CD4-positive, alpha-beta T cell treated with Interleukin-1 beta for 1 hour (primary cell): ENCODE measurements around the gene KIR3DL3.
"Not testable (repeated sequence)": the region's sequence is repeated elsewhere in the genome, so short reads cannot be mapped to it uniquely, and the experiment has no call there.

Experiments
- DNase-seq, 2 donors: peaks; one replicate each; pipeline ENCODE4 v3.0.0-alpha.2; 2020 to 2022

Gene KIR3DL3

GRCh38 chr19:54738306-54738705 lies 14.1 kb downstream of the KIR3DL3 start, which contains the start of gene KIR2DL3:
Gene KIR2DL3, plus strand, starts transcription at chr19:54738513. Its CDS starts 33 bp downstream, at chr19:54738546.
- not testable (repeated sequence) for DNase-seq

GRCh38 chr19:54738715-54739114 lies 14.5 kb downstream of the KIR3DL3 start:
- no peak for DNase-seq

GRCh38 chr19:54739587-54740497 lies 15.6 kb downstream of the KIR3DL3 start:
- no peak for DNase-seq

- DNase-seq = not testable (repeated sequence)
Measured at GRCh38 chr19:54741950-54742349, 17.7 kb downstream of the KIR3DL3 start.

GRCh38 chr19:54744080-54744479 lies 19.8 kb downstream of the KIR3DL3 start:
- not testable (repeated sequence) for DNase-seq

GRCh38 chr19:54747614-54748322 lies 23.5 kb downstream of the KIR3DL3 start:
- DNase-seq = peak in 1 of 2 donors; percentile 82

GRCh38 chr19:54750276-54750675 lies 26.0 kb downstream of the KIR3DL3 start:
- DNase-seq = not testable (repeated sequence)

- DNase-seq = not testable (repeated sequence)
Measured at GRCh38 chr19:54756204-54757110, 32.2 kb downstream of the KIR3DL3 start.

- not testable (repeated sequence) for DNase-seq
Measured at GRCh38 chr19:54758577-54758976, 34.3 kb downstream of the KIR3DL3 start.

- DNase-seq = peak in 1 of 2 donors; percentile 72
Measured at GRCh38 chr19:54764219-54764618, 40.0 kb downstream of the KIR3DL3 start.

GRCh38 chr19:54766464-54766863 lies 42.2 kb downstream of the KIR3DL3 start:
- DNase-seq = not testable (repeated sequence)

- DNase-seq = not testable (repeated sequence)
Measured at GRCh38 chr19:54769646-54770045, 45.4 kb downstream of the KIR3DL3 start, which contains the start of gene KIR2DL1. Gene KIR2DL1, plus strand, starts transcription at chr19:54769793. Its CDS starts 58 bp downstream, at chr19:54769851.

- DNase-seq = not testable (repeated sequence)
Measured at GRCh38 chr19:54770511-54770910, 46.3 kb downstream of the KIR3DL3 start.

GRCh38 chr19:54771018-54771960 lies 47.0 kb downstream of the KIR3DL3 start:
- not testable (repeated sequence) for DNase-seq

GRCh38 chr19:54772666-54773065 lies 48.4 kb downstream of the KIR3DL3 start:
- not testable (repeated sequence) for DNase-seq

GRCh38 chr19:54775095-54775815 lies 51.0 kb downstream of the KIR3DL3 start:
- DNase-seq = not testable (repeated sequence)

- not testable (repeated sequence) for DNase-seq
Measured at GRCh38 chr19:54775830-54776229, 51.6 kb downstream of the KIR3DL3 start.

- not testable (repeated sequence) for DNase-seq
Measured at GRCh38 chr19:54777851-54778250, 53.6 kb downstream of the KIR3DL3 start.

GRCh38 chr19:54778896-54779295 lies 54.7 kb downstream of the KIR3DL3 start:
- peak in 1 of 2 donors; percentile 66 for DNase-seq

GRCh38 chr19:54782916-54783315 lies 58.7 kb downstream of the KIR3DL3 start:
- not testable (repeated sequence) for DNase-seq
